Right lobe of liver (tissue), 4 donors: ENCODE data around the gene PKD1.

Experiments
- CTCF ChIP-seq, 4 donors: fragments of 200-600 bp in 3 of 4; fragments of 450-650 bp in 1 of 4; IDR thresholded peaks; one replicate each; pipeline versions ENCODE4 v1.5.1 to v1.8.0; 2016 to 2022; ENCODE audit warnings: antibody characterized with exemption in 4 of 4, mild to moderate bottlenecking in 2 of 4
- POLR2A ChIP-seq: fragments of 450-650 bp; IDR thresholded peaks from one replicate; pipeline ENCODE4 v1.6.1; 2017; ENCODE audit warnings: antibody characterized with exemption, mild to moderate bottlenecking
- donor health status: DM: no; HTN: no; CAD: no.
- donor health status: DM: no; HTN: no; CAD: no.
- donor health status: DM: no; HTN: yes; CAD: no.

- TF ChIP-seq CTCF (IDR thresholded peaks at IDR 0.05) (no peak), POLR2A (no peak)
These were observed 44.0 kb downstream of the PKD1 start for GRCh38 chr16:2091547-2092255.
